HG02840 (cell line): ENCODE data around the gene NUTM2F.
"Not testable (repeated sequence)": the region's sequence is repeated elsewhere in the genome, so short reads cannot be mapped to it uniquely, and the experiment has no call there.

Source experiments
- ATAC-seq: cut with Tn5 transposase; IDR thresholded peaks from one replicate; pipeline ENCODE4 v1.9.1; 2021; ENCODE audit warnings: mild to moderate bottlenecking, moderate library complexity, moderate number of reproducible peaks; ENCODE audit not compliant: unreplicated experiment, low FRiP score

Gene NUTM2F

DNA sequence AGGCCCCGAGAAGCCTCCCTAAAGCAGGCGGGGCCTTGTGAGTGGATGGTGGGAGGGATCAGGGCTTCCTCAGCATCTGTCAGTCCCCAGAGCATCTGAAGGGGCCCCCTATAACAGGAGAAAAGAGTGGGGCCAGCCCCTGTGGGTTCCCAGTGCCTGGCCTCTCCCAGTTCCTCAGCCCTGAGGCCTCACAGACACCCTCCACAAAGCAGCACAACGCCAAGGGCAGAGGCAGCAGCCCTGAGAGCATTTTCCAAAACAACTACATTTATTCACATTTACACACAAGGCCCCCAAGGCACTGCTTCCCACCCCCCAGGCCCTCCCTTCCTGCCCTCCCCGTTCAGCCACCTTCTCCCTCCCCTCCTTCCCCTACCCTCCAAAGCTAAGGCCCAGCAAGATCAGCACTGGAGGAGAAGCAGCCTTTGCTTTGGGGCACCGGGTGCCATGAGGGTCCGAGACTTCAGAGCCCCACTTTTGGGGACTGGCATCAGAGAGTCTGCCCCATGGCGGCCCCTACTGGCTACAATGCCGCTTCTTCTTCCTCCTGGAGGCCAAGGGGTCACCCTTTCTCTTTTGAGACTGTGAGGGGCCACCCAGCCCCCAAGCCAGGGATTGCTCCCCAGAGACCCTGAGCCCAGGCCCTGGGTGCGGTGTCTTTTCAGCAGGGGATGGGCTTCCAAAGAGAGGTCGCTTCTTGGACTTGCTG is 10.3 kb downstream of the NUTM2F start:
- not testable (repeated sequence) for ATAC-seq

DNA sequence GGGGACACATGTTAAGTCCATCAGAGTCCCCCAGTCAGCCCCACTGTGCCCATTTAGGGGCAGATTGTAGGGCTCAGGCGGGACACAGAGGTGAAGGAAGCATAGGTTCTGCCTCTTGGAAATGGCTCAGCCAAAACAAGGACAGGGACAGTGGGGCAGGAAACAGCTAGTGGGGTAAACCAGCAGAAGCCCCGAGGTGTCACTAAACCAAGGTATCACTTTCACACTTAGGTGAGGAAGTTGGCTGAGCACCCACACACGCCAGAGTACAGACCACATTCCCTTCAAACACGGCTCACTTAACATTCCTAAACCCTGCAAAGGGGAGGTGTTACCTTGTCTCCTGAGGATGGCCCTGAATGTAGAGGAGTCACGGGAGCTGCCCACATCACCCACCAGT is 12.2 kb downstream of the NUTM2F start:
- ATAC-seq = not testable (repeated sequence)

DNA sequence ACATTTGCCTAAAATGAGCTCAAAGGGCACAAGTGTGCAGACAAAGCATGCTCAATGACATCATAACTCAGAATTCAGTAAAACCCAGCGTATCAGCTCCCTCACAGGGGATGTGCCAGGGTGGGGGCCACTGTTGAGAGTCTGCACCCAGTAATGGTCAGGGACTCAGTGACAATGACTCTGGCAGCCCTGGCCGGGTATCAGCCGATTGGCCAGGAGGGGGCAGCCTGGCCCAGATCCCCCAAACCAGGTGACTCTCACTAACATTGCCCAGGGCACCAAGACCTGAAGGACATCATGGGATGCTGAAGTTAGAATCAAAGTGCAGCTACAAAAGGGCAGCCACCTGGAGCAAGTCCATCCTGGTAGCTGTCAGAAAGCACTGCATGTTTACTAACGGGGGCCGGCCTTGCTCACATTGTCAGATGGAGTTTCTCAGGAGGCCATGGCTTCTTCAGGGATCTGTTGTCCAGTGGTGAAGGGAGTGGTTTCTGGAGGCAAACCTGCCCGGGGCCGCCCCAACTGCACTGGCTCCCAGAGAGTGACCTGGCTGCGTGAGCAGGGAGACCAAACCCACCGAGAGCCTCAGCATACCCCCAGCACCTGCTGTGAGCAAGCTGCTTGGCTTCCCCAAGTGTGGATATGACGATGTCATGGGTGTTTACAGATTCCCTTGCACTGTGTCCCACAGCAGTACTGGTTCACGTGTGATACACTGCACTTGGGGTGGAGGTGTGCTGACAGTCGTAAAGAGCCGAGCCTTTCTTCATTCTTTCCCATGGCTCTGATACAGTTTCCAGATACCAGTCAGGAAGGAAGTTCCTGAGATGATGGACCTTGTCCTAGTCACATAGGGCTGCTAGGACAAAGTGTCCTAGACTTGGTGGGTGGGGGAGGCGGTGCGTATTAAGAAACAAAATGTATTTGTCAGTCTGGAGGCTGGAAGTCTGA is 13.1 kb downstream of the NUTM2F start:
- not testable (repeated sequence) for ATAC-seq

DNA sequence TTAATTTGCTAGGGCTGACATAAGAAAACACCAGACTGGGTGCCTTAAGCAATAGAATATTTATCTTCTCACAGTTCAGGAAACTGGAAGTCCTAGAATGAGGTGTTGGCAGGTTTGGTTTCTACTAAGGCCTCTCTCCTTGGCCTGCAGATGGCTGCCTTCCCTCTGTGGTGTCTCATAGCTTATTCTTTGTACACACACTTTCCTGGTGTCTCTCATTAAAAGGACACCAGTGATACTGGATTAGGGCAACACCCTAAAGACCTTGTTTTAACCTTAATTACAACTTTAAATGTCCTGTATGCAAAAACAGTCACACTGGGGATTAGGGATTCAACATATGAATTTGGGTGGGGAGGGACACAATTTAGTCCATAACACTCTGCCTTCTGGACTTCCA is 25.1 kb downstream of the NUTM2F start:
- ATAC-seq = no peak

DNA sequence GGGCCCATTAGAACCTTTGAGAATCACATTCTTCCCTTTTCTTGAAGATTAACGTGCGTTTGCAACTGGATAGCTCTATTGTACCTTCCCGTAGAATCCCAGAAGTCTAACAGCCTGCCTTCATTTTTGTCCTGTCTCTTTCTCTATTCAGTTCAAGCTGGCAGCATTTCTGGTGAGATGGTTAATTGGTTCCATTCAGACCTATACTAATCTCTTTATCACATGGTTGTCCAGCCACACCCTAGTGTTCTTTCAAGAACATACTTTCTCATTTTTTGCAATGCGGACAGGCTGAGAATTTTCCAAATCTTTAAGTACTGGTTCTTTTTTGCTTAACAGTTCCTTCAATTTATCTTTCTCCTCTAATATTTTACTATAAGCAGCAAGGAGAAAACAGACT is 26.0 kb downstream of the NUTM2F start:
- no peak for ATAC-seq

DNA sequence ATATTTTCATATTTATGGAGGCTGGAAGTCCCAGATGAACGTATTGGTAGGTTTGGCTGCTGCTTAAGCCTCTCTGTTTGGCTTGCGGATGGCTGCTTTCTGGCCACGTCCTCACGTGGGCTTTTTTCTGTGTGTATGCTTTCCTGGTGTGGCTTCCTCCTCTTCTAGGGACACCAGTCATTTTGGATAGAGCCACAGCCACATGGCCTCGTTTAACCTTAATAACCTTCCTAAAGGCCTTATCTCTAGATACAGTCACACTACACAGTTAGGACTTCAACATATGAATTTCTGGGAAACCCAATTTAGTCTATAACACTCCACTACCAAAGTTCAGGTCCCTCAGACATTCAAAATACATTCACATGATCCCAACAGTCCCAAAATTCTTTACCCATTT is 26.9 kb downstream of the NUTM2F start:
- ATAC-seq = no peak

DNA sequence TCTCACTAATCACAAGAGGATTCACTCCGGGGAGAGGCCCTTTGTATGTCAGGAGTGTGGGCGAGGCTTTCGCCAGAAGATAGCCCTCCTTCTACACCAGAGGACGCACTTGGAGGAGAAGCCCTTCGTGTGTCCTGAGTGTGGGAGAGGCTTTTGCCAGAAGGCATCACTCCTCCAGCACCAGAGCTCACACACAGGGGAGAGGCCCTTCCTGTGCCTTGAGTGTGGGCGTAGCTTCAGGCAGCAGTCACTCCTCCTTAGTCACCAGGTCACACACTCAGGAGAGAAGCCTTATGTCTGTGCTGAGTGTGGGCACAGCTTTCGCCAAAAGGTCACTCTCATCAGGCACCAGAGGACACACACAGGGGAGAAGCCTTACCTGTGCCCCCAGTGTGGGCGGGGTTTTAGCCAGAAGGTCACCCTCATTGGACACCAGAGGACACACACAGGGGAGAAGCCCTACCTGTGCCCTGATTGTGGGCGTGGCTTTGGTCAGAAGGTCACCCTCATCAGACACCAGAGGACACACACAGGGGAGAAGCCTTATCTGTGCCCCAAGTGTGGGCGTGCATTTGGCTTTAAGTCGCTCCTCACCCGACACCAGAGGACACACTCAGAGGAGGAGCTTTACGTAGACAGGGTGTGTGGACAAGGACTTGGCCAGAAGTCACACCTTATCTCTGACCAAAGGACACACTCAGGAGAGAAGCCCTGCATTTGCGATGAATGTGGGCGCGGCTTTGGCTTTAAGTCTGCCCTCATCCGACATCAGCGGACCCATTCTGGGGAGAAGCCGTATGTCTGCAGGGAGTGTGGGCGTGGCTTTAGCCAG is 27.8 kb downstream of the NUTM2F start:
- no peak for ATAC-seq

DNA sequence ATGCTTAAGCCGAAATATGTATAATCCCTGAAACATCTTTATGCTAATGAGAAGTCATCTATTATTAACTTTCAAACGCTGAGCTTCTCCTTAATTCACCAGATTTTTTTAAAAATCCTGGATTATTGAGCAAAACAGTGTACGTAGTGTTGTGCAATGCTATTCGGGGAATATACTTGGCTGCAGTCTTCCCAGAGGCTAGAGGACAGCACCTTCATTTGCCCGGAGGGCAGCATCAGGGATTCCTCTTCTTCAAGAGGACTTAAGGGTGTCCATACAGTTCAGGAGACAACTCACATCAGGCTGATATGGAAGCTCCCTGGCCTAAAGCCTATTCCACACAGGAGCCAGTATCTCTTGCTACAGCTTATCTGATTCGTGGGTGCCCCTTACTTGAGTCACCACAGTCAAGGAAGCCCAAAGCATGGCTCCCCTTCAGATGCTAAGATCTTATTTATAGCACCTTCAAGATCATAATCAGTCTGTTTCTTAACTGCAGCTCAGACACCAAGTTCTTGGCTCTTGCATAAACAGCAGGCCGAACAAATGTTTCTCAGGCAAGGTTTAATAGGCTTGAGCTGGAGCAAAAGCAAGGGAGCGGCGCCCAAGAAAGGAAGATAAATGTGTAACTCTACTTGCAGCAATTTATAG is 29.4 kb downstream of the NUTM2F start:
- no peak for ATAC-seq

DNA sequence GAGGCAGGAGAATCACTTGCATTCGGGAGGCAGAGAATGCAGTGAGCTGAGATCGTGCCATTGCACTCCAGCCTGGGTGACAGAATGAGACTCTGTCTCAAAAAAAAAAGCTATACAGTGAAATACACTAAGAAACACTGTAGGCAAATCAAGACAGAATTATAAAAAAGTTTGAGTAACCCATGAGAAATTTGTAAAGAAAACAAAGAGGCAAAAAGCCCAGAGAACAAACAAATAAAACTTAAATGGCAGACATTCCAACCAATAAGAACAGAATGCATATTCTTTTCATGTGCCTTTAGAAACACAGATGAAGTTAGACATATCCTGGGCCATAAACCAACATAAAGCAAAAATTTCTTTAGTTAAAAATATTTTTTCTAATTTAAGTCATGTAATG is 38.8 kb downstream of the NUTM2F start:
- no peak for ATAC-seq

DNA sequence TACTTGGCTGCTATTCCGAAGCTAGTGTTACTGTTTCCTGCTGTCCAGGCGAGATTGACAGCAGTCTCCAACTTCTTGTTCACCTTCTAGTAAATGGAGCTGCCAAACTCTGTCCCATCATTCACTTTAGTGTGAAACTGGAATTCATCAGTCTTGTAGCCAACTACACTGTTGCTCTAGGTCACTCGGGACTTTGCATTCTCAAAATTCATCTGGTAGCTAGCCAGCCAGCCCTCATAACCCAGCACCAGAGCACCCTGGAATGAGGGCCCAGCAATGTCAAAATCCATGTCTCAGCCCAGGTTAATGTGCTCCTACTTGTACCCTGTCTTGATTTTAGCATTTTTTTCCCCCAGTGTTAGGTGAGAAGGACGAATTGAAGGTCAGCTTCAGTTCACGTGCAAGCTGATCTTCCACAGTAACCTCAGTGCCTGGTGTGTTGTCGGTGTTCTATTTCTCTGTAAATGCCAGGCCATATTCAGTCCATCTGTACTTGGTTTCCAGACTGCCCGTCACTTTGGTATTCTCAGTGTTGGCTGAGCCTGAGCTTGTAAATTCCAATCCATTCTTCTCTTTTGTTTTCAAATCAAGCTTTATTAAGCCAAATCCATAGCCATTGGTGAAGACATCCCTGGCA is 40.4 kb downstream of the NUTM2F start:
- no peak for ATAC-seq

DNA sequence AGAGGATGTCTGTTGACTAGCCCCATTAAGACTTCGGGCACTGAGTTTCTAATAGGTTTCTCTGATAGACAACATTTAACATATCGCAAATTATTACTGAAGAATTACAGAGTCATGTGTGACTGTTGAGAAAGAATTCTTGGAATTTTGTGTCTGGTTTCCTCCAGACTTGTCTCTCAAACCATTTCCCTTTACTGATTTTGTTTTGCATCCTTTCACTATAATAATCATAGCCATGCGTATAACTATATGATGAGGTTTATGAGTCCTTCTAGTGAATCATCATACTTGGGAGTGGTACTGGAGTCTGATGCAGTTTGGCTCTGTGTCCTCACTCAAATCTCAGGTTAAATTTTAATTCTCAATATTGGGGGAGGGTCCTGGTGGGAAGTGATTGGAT is 42.3 kb downstream of the NUTM2F start:
- no peak for ATAC-seq

DNA sequence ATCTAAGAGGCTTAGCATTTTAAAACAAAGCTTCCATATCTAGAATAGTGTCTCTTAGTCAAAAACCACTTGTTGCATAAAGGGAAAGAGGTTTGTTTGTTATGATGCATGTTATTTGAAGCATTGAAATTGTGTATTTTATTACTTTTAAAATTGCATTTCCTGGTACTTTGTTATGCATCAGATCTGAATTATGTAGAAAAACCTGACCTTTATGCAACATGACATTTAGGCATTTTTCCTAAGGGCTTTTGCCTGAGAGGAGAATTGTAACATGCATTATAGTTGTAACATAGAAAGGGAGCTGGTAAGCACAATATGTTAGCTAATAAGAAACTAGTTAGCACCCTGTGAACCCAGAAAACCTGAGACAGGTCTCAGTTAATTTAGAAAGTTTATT is 47.3 kb downstream of the NUTM2F start:
- ATAC-seq = no peak

DNA sequence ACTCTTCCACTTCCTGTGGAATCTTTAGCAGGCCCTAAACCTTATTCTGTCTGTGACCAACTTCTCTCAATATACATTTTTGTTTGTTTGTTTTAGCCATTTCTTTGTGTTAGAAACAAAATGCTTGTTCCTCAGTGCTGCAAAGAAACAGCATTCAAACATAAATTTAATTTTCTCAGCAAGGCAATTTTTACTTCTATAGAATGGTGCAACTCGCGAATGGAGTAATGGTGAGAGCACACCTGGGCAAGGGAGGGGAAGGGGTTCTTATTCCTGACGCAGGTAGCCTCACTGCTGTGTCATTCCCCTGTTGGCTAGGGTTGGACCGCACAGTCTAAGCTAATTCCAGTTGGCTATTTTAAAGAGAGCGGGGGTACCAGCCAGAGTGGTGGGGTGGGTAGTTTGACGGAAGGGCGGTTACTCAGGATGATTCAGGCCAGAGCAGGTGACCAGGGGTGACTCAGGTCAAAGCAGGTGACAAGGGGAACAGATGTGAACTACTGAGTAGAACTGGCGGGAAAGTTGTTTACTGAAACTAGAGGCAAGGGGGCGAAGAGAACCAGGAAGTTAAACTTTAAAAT is 47.9 kb downstream of the NUTM2F start:
- ATAC-seq = no peak

DNA sequence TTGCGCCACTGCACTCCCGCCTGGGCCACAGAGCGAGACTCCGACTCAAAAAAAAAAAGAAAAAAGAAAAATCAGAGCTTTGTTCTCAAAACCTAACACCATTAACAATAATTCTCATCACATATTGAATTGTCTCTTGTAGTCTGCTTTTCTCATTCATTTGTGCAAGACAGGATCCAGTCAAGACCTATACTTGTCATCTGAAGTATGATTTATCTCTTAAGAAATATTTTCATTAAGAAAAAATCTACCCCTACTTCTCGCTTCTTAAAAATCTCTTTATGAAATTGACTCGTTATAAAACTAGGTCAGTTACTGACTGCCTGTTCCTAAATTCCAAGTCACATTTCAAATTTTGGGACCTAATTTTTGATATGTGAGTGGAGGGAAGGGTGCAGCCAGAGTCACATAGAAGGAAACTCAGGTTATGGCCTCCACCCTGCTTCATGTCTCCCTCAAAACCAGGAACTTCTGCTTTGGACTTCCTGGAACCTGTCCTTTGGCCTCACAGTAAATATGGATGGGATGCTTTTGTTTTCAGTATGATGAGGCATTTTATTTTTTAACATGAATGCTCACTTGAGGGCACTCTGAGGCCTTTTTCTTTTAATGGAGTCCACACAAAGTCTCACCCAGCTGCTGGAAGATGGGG is 50.4 kb downstream of the NUTM2F start:
- no peak for ATAC-seq

DNA sequence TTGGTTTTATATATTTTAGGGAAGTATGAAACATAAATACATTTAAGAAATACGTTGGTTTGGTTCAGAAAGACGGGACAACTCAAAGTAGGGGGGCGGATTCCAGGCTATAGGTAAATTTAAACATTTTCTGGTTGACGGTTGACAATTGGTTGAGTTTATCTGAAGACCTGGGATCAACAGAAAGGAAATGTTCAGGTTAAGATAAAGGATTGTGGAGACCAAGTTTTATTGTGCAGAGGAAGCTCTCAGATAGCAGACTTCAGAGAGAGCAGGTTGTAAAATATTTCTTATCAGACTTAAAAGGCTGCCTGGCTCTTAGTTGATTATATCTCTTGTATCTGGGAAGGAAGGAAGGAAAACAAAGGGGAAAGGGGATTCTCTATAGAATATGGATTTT is 51.4 kb downstream of the NUTM2F start:
- ATAC-seq = not testable (repeated sequence)

DNA sequence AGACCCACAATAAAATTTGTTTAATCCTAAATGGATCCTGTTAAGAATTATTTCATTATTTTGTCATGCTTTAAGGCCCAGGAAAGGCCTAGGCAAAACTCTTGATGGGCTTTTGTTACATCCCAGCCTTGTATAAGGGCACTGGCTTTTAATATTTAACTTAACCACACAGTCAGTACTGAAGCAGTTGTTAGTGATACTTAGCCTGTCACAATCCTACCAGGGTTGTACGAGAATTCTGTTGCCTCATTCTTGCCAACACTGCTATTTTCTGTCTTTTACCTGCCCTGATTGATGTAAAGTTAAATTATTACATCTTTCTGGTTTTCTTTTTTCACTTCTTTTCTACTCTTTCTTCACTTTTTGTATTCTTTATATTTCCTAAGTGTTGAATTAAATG is 58.4 kb downstream of the NUTM2F start:
- no peak for ATAC-seq

DNA sequence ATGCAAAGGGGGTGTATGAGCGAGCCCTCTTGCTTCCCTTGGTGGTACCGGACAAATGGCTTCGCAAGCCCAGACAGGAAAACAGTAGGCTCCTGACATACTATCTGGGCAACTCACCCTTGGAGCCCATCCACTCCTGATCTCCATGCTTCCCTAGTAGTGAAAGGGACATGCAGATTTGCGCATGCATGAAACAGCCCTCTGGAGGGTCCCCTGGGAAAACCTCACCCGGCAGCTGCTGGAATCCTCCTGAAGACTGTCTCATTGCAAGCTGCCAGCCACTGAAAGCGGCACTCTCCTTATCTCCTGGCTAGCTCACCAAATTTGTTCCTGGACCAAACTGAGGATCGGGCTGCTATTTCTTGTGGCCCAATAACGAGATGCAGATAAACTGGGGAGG is 59.2 kb downstream of the NUTM2F start:
- no peak for ATAC-seq
